ENCODE data around the gene ZNF263. TPM values are rescaled to one million over a fixed set of nuclear protein-coding genes. Genes with fewer than 3 reads are reported as not detected.

The ZNF263 gene
- total and polyA plus RNA-seq, 2 donors (not counting 1 experiment from before 2014, with no cell fraction given): 24.7 to 46.0 TPM

DNA sequence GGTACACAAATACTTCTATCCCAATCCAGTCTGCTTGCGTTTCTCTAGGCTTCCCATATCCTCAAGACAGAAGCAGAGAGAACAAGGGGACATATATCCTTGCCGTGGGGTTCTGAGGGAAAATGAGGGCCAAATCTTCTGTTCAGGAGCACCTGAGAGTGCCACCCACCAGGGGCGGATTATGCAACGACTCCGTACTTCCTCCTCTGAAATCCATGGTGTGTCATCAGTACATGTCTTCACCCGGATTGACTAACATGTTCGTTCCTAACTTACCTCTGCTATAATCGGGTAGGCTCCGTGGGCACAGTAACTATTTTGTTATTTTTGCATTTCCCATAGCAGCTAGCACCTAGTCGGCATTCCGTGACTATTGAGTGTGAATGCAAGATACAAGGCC, 40.6 kb upstream of the ZNF263 start:
- Mint-ChIP-seq H3K4me3 (no peak overlapping the region), H3K27me3 (peaks cover 46% of the 10 kb centered on the region), H3K27ac (no peak overlapping the region), H3K4me1 (no peaks in the 10 kb centered on the region), H3K9me3 (ENCODE audit: insufficient read depth) (no peaks in the 10 kb centered on the region)
- 77% methylated on average over 7 of the region's 11 CpGs for WGBS (ENCODE audit: insufficient coverage)
- ATAC-seq (ENCODE audit: low read depth) (no peak), DNase-seq (no peak)
- no peaks in the 10 kb centered on the region for H4K20me1 ChIP-seq (ENCODE audit: control insufficient read depth, insufficient read depth, low read length, poor library complexity, severe bottlenecking)
- peaks cover 0 to 1% (median 0%) of the 10 kb centered on the region in 3 donors for H3K9me3 ChIP-seq (ENCODE audit: control extremely low read depth in 1 of 3, control insufficient read depth in 2 of 3, insufficient read depth in 1 of 3, low read length in 2 of 3)
- H3K27ac ChIP-seq (ENCODE audit: low read length in 2 of 2): no peak overlapping the region
- H3K27me3 ChIP-seq (replicated peaks in 1 of 4; ENCODE audit: control extremely low read depth in 1 of 4, control insufficient read depth in 3 of 4, insufficient read depth in 4 of 4, low read length in 3 of 4): peaks cover 0 to 14% (median 0%) of the 10 kb centered on the region in 4 experiments
- no peak overlapping the region for H3K9ac ChIP-seq (ENCODE audit: low read length)
- no peaks in the 10 kb centered on the region for H3K36me3 ChIP-seq (replicated peaks in 1 of 2; ENCODE audit: control extremely low read depth in 1 of 2, control insufficient read depth in 1 of 2, extremely low read depth in 1 of 2, insufficient read depth in 2 of 2, low read length in 1 of 2)
- ChIA-PET POLR2A (no interaction called here), CTCF (no interaction called here)
- H3K4me3 ChIP-seq (ENCODE audit: control extremely low read depth in 1 of 5, extremely low read depth in 1 of 5, insufficient read depth in 1 of 5, low read depth in 2 of 5, low read length in 4 of 5): no peak overlapping the region
- TF ChIP-seq EZH2 (IDR thresholded peaks at IDR 0.05; ENCODE audit: borderline replicate concordance, insufficient read depth, low read depth, low read length, poor library complexity, severe bottlenecking): no peak
- TF ChIP-seq, protein P1, sequence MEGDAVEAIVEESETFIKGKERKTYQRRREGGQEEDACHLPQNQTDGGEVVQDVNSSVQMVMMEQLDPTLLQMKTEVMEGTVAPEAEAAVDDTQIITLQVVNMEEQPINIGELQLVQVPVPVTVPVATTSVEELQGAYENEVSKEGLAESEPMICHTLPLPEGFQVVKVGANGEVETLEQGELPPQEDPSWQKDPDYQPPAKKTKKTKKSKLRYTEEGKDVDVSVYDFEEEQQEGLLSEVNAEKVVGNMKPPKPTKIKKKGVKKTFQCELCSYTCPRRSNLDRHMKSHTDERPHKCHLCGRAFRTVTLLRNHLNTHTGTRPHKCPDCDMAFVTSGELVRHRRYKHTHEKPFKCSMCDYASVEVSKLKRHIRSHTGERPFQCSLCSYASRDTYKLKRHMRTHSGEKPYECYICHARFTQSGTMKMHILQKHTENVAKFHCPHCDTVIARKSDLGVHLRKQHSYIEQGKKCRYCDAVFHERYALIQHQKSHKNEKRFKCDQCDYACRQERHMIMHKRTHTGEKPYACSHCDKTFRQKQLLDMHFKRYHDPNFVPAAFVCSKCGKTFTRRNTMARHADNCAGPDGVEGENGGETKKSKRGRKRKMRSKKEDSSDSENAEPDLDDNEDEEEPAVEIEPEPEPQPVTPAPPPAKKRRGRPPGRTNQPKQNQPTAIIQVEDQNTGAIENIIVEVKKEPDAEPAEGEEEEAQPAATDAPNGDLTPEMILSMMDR (IDR thresholded peaks at IDR 0.05): no peak
- no peak overlapping the region for H2AFZ ChIP-seq (ENCODE audit: insufficient read depth, low read depth, low read length, poor library complexity, severe bottlenecking)
- H3K4me2 ChIP-seq (replicated peaks; ENCODE audit: low read depth, low read length, poor library complexity, severe bottlenecking): no peak overlapping the region
- no peaks in the 10 kb centered on the region for H3K4me1 ChIP-seq (ENCODE audit: control insufficient read depth in 2 of 2, insufficient read depth in 2 of 2, low read length in 2 of 2)
- H3K79me2 ChIP-seq (ENCODE audit: control insufficient read depth, insufficient read depth, low read length): no peaks in the 10 kb centered on the region
- intact Hi-C loops (cut with micrococcal nuclease): no loop called here

GRCh38 chr16:3243882-3244281, 39.4 kb upstream of the ZNF263 start:
- Mint-ChIP-seq H3K27me3 (peaks cover 46% of the 10 kb centered on the region), H3K4me3 (no peak overlapping the region), H3K4me1 (no peaks in the 10 kb centered on the region), H3K27ac (no peak overlapping the region), H3K9me3 (ENCODE audit: insufficient read depth) (no peaks in the 10 kb centered on the region)
- Histone ChIP-seq H2AFZ (ENCODE audit: insufficient read depth, low read depth, low read length, poor library complexity, severe bottlenecking) (no peak overlapping the region), H3K27ac (ENCODE audit: low read length in 2 of 2) (no peak overlapping the region), H3K79me2 (ENCODE audit: control insufficient read depth, insufficient read depth, low read length) (no peaks in the 10 kb centered on the region), H3K9ac (ENCODE audit: low read length) (no peak overlapping the region), H3K36me3 (replicated peaks in 1 of 2; ENCODE audit: control extremely low read depth in 1 of 2, control insufficient read depth in 1 of 2, extremely low read depth in 1 of 2, insufficient read depth in 2 of 2, low read length in 1 of 2) (no peaks in the 10 kb centered on the region), H3K27me3 (replicated peaks in 1 of 4; ENCODE audit: control extremely low read depth in 1 of 4, control insufficient read depth in 3 of 4, insufficient read depth in 4 of 4, low read length in 3 of 4) (peaks cover 0 to 19% (median 0%) of the 10 kb centered on the region in 4 experiments), H3K9me3 (ENCODE audit: control extremely low read depth in 1 of 3, control insufficient read depth in 2 of 3, insufficient read depth in 1 of 3, low read length in 2 of 3) (no peaks in the 10 kb centered on the region), H3K4me2 (replicated peaks; ENCODE audit: low read depth, low read length, poor library complexity, severe bottlenecking) (no peak overlapping the region), H3K4me1 (ENCODE audit: control insufficient read depth in 2 of 2, insufficient read depth in 2 of 2, low read length in 2 of 2) (no peaks in the 10 kb centered on the region), H3K4me3 (ENCODE audit: control extremely low read depth in 1 of 5, extremely low read depth in 1 of 5, insufficient read depth in 1 of 5, low read depth in 2 of 5, low read length in 4 of 5) (no peak overlapping the region), H4K20me1 (ENCODE audit: control insufficient read depth, insufficient read depth, low read length, poor library complexity, severe bottlenecking) (no peaks in the 10 kb centered on the region)
- ATAC-seq (ENCODE audit: low read depth) (no peak), DNase-seq (no peak)
- ChIA-PET CTCF (no interaction called here), POLR2A (no interaction called here)
- TF ChIP-seq EZH2 (IDR thresholded peaks at IDR 0.05; ENCODE audit: borderline replicate concordance, insufficient read depth, low read depth, low read length, poor library complexity, severe bottlenecking): no peak
- TF ChIP-seq, protein P1 (IDR thresholded peaks at IDR 0.05): no peak
- WGBS (ENCODE audit: insufficient coverage): 87% methylated on average over 4 of the region's 6 CpGs
- intact Hi-C loops (cut with micrococcal nuclease): no loop called here
